HepG2 (cell line): ENCODE measurements around the gene HES3. TPM values are rescaled to one million over a fixed set of nuclear protein-coding genes. Genes with fewer than 3 reads are reported as not detected.

Source experiments
- ARID5B ChIP-seq: IDR thresholded peaks from 2 replicates; pipeline ENCODE4 v1.4.0; 2020; ENCODE audit warnings: mild to moderate bottlenecking, missing genetic modification reagents
- DMAP1 ChIP-seq: IDR thresholded peaks from 2 replicates; pipeline ENCODE4 v1.6.1; 2016
- FOXC1 ChIP-seq: sonication (generic); formaldehyde crosslinking; IDR thresholded peaks from 2 replicates; pipeline ENCODE4 v1.8.0; 2022; ENCODE audit warnings: mild to moderate bottlenecking, missing genetic modification reagents, borderline replicate concordance
- JUNB ChIP-seq: sonication (generic); formaldehyde crosslinking; IDR thresholded peaks from 2 replicates; pipeline ENCODE4 v1.8.0; 2022; ENCODE audit warnings: missing genetic modification reagents, mild to moderate bottlenecking, borderline replicate concordance
- KDM3A ChIP-seq: IDR thresholded peaks from 2 replicates; pipeline ENCODE4 v1.6.1; 2018; ENCODE audit warnings: low read depth, missing compliant biosample characterization
- LCORL ChIP-seq, 2 experiments: fragments of 450-650 bp in 1 of 2; sonication (generic) in 1 of 2; formaldehyde crosslinking in 1 of 2; IDR thresholded peaks; 2 replicates each; pipeline versions ENCODE4 v1.5.0 to v1.6.1; 2017 to 2020; ENCODE audit warnings: antibody characterized with exemption in 1 of 2, missing genetic modification reagents in 1 of 2
- MIER2 ChIP-seq: IDR thresholded peaks from 2 replicates; pipeline ENCODE4 v1.6.1; 2016; ENCODE audit warnings: missing biosample characterization, missing genetic modification reagents
- MXD4 ChIP-seq: IDR thresholded peaks from 2 replicates; pipeline ENCODE4 v1.6.1; 2016; ENCODE audit warnings: mild to moderate bottlenecking, missing biosample characterization, missing genetic modification reagents
- NFIC ChIP-seq: IDR thresholded peaks from 2 replicates; pipeline ENCODE4 v1.6.1; 2012; ENCODE audit warnings: mild to moderate bottlenecking, low read length, inconsistent platforms
- NFKB2 ChIP-seq: sonication (generic); formaldehyde crosslinking; IDR thresholded peaks from 2 replicates; pipeline ENCODE4 v1.4.0; 2020; ENCODE audit warnings: missing genetic modification reagents, borderline replicate concordance
- NR1H2 ChIP-seq: sonication (generic); formaldehyde crosslinking; IDR thresholded peaks from 2 replicates; pipeline ENCODE4 v1.8.1; 2022; ENCODE audit warnings: low read depth, missing genetic modification reagents, borderline replicate concordance
- RBFOX2 ChIP-seq: fragments of 200-400 bp; formaldehyde crosslinking; IDR thresholded peaks from 2 replicates; pipeline ENCODE4 v1.6.1; 2017; ENCODE audit warnings: low read depth, mild to moderate bottlenecking, low read length
- SOX6 ChIP-seq, 2 experiments: fragments of 450-650 bp in 1 of 2; sonication (generic) in 1 of 2; formaldehyde crosslinking in 1 of 2; IDR thresholded peaks; 2 replicates each; pipeline versions ENCODE4 v1.4.0 to v1.6.1; 2017 to 2020; ENCODE audit warnings: antibody characterized with exemption in 1 of 2, mild to moderate bottlenecking in 1 of 2, missing genetic modification reagents in 1 of 2
- SRY ChIP-seq: sonication (generic); formaldehyde crosslinking; IDR thresholded peaks from 2 replicates; pipeline ENCODE4 v1.8.0; 2022; ENCODE audit warnings: mild to moderate bottlenecking, missing genetic modification reagents
- TAF1 ChIP-seq: sonication (generic); formaldehyde crosslinking; IDR thresholded peaks from 2 replicates; pipeline ENCODE4 v1.4.0; 2020; ENCODE audit warnings: missing genetic modification reagents
- ZBTB34 ChIP-seq: sonication (generic); formaldehyde crosslinking; IDR thresholded peaks from 2 replicates; pipeline ENCODE4 v1.8.0; 2022; ENCODE audit warnings: mild to moderate bottlenecking, missing genetic modification reagents
- ZKSCAN5 ChIP-seq: sonication (generic); formaldehyde crosslinking; IDR thresholded peaks from 2 replicates; pipeline ENCODE4 v1.5.1; 2020; ENCODE audit warnings: mild to moderate bottlenecking, missing genetic modification reagents
- ZNF230 ChIP-seq: sonication (generic); formaldehyde crosslinking; IDR thresholded peaks from 2 replicates; pipeline ENCODE4 v1.4.0; 2020; ENCODE audit warnings: mild to moderate bottlenecking, missing genetic modification reagents
- ZNF367 ChIP-seq: sonication (generic); formaldehyde crosslinking; IDR thresholded peaks from 2 replicates; pipeline ENCODE4 v1.4.0; 2020; ENCODE audit warnings: missing genetic modification reagents, borderline replicate concordance
- ZNF616 ChIP-seq: sonication (generic); formaldehyde crosslinking; IDR thresholded peaks from 2 replicates; pipeline ENCODE4 v1.5.0; 2020; ENCODE audit warnings: low read depth, mild to moderate bottlenecking, missing genetic modification reagents
- ZNF747 ChIP-seq: sonication (generic); formaldehyde crosslinking; IDR thresholded peaks from 2 replicates; pipeline ENCODE4 v1.8.1; 2023; ENCODE audit warnings: missing genetic modification reagents, mild to moderate bottlenecking, borderline replicate concordance
- ZNF841 ChIP-seq: sonication (generic); formaldehyde crosslinking; IDR thresholded peaks from 2 replicates; pipeline ENCODE4 v1.8.1; 2023; ENCODE audit warnings: missing genetic modification reagents, borderline replicate concordance
- ZNF879 ChIP-seq: sonication (generic); formaldehyde crosslinking; IDR thresholded peaks from 2 replicates; pipeline ENCODE4 v1.8.1; 2023; ENCODE audit warnings: missing genetic modification reagents
- polyA plus RNA-seq, 8 experiments: library from polyadenylated mRNA; depleted of rRNA in 3 of 8; stranded (reverse) in 7 of 8; unstranded in 1 of 8; fragments of >200 nt; fragmentation: Illumina TruSeq in 4 of 8; extraction: Trizol in 4 of 8; gene quantifications; 2 replicates each; pipeline versions ENCODE4 v1.2.1 to v1.2.3, GENCODE V29; 2011 to 2016; ENCODE audit warnings: low read depth in 4 of 8, missing spikeins in 1 of 8, mixed read lengths in 1 of 8; ENCODE audit not compliant: insufficient read depth in 1 of 8
- total RNA-seq, 5 experiments: library from RNA; depleted of rRNA; stranded (reverse); fragments of >200 nt; fragmentation: Illumina TruSeq; extraction: Trizol; gene quantifications; 2 replicates each; pipeline ENCODE4 v1.2.3, GENCODE V29; 2016; ENCODE audit warnings: low read depth in 1 of 5
- TF ChIP-seq, protein P1 (sequence below): sonication (generic); formaldehyde crosslinking; IDR thresholded peaks from 2 replicates; pipeline ENCODE4 v1.8.0; 2023; ENCODE audit warnings: mild to moderate bottlenecking, missing genetic modification reagents

HES3 gene
- total and polyA plus RNA-seq, 2 of the 13 experiments (the other 11 are each of a cell fraction or from before 2014, with no cell fraction given) = not detected

DNA sequence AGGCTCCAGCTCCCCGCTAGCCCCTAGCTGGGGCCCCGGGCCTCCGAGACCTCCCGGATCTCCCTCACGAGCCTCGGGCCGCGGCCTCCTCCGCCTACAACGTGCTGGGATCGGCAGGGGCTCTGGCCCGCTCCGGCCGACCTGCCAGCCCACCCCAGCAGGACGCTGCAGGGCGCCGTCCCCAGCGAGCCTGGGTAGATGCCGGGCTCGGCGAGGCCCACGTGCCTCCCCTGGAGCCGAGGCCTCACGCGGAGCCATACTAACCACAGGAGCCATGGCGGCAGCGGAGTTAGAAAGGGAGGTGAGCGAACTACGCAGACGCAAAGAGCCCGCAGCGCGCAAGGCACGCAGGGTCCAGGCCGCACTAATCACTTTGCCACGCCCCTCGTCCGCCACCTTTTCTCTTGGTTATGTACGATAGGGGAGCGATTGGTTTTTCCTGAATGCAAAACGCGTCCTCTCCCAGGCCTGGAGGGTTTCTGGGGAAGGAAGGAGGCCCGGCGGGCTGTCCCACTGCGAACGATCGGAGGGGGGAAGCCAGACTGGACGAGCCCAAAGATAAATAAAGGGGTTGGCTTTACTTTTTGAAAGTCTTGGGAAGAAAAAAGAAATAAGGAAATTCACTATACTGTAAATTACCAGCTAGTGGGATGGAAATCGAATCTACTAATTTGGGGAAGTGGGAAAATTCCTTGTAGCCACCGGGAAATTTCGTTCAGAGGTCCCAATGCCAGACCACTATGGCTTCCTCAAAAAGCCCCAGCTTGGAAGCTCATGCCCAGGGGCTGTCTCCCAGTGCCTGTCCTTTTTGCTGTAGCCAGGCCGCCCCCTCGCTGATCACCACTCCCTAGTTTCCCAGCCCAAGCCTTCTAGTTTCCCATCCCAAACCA is 44.4 kb upstream of the HES3 start, which contains the start of gene RPL22 (continued):
- peak; percentile 84 for TF ChIP-seq ZKSCAN5 (CRISPR knock-in tag)
- 0 out of 2 replicates have a peak, but pooled peaks have one; percentile 54 for TF ChIP-seq ZNF367 (CRISPR knock-in tag)
- peak; percentile 38; the same call in 1 of the 2 replicates for TF ChIP-seq SRY (CRISPR knock-in tag)
- no peak for TF ChIP-seq ARID5B
- peak; percentile 95 for TF ChIP-seq NR1H2 (CRISPR knock-in tag)
- no peak for TF ChIP-seq JUNB (CRISPR knock-in tag)
- peak; percentile 92 for TF ChIP-seq MXD4 (CRISPR knock-in tag)
- TF ChIP-seq ZNF230 (CRISPR knock-in tag) = peak; percentile 45
- peak; percentile 87 for TF ChIP-seq ZNF879
- TF ChIP-seq KDM3A (CRISPR knock-in tag) = peak; percentile 94
- TF ChIP-seq ZBTB34 = 0 out of 2 replicates have a peak, but pooled peaks have one; percentile 49
- TF ChIP-seq ZNF841 = no peak; the same call in 1 of the 2 replicates
- TF ChIP-seq SOX6 (IDR thresholded peaks at IDR 0.05) = no peak
- TF ChIP-seq SOX6 (CRISPR knock-in tag; IDR thresholded peaks at IDR 0.05) = peak; percentile 64
- peak; percentile 72; the same call in 1 of the 2 replicates for TF ChIP-seq ZNF616
- TF ChIP-seq NFKB2 (CRISPR knock-in tag) = peak; percentile 84
- no peak for TF ChIP-seq NFIC
- TF ChIP-seq, protein P1, sequence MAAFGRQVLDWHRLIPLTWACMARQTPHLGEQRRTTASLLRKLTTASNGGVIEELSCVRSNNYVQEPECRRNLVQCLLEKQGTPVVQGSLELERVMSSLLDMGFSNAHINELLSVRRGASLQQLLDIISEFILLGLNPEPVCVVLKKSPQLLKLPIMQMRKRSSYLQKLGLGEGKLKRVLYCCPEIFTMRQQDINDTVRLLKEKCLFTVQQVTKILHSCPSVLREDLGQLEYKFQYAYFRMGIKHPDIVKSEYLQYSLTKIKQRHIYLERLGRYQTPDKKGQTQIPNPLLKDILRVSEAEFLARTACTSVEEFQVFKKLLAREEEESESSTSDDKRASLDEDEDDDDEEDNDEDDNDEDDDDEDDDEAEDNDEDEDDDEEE (CRISPR knock-in tag) = peak; percentile 85; the same call in 1 of the 2 replicates
- TF ChIP-seq DMAP1 (CRISPR knock-in tag) = peak; percentile 99
- TF ChIP-seq ZNF747 = no peak; the same call in 1 of the 2 replicates
- peak; percentile 98 for TF ChIP-seq TAF1 (CRISPR knock-in tag)
- peak; percentile 70; the same call in 1 of the 2 replicates for TF ChIP-seq MIER2 (CRISPR knock-in tag)
- TF ChIP-seq LCORL (IDR thresholded peaks at IDR 0.05) = no peak
- TF ChIP-seq LCORL (CRISPR knock-in tag; IDR thresholded peaks at IDR 0.05) = no peak; the same call in 1 of the 2 replicates
- no peak; the same call in 1 of the 2 replicates for TF ChIP-seq FOXC1 (CRISPR knock-in tag)
- TF ChIP-seq RBFOX2 = peak; percentile 99
